Measurements from ENCODE around the gene CPNE6.

DNA sequence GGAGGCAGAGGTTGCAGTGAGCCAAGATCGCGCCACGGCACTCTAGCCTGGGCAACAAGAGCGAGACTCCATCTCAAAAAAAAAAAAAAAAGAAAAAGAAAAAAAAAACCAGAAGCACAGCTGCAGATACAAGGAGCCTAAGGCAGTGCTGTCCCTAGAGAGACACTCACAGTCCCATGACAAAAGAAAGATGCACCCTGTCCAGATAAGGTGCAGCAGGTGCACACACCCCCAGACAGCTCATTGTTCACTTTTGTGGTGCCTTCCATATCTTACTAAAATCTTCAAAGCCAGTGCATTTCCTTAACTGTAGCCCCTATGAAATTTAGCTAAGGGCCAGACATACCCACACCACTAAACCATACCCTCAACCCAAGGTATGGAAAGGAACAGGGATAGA lies 51.1 kb downstream of the CPNE6 start:
- TF ChIP-seq, protein P1, sequence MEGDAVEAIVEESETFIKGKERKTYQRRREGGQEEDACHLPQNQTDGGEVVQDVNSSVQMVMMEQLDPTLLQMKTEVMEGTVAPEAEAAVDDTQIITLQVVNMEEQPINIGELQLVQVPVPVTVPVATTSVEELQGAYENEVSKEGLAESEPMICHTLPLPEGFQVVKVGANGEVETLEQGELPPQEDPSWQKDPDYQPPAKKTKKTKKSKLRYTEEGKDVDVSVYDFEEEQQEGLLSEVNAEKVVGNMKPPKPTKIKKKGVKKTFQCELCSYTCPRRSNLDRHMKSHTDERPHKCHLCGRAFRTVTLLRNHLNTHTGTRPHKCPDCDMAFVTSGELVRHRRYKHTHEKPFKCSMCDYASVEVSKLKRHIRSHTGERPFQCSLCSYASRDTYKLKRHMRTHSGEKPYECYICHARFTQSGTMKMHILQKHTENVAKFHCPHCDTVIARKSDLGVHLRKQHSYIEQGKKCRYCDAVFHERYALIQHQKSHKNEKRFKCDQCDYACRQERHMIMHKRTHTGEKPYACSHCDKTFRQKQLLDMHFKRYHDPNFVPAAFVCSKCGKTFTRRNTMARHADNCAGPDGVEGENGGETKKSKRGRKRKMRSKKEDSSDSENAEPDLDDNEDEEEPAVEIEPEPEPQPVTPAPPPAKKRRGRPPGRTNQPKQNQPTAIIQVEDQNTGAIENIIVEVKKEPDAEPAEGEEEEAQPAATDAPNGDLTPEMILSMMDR (IDR thresholded peaks at IDR 0.05) = no peak
- TF ChIP-seq POLR2A (IDR thresholded peaks at IDR 0.05) = no peak
